ENCODE results near the gene SPRN.

DNA sequence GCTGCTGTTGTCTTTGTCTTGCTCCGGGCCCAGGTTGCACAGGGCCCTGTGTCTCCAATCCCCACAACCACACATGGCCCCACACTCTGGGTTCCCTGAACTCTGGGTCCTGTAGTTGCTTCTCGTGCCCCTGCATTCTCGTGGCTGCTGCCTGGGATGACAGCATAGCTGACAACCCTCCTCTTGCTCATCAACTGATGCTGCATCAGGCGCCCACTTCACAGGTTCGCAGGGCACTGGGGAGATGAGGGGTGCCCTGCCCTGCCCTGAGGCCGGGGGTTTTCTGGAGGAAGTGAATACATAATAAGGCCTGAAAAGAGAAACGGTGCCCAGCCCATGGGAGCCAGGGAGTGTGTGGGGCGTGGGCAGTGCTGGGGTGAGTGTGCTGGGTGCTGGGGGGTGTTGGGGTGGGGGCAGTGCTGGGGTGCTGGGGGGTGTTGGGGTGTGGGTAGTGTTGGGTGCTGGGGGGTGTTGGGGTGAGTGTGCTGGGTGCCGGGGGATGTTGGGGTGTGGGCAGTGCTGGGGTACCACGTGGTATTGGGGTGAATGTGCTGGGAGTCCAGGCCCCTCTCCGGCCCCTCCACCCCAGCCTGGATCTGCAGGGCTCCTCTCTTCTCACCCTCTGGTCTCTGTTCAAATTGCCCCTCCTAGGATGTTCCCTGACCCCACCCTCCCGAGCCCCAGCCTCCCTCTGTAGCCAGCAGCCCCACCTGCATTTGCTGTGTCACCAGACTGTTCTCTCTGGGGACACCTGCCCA lies 32.5 kb downstream of the SPRN start:
- no peak for TF ChIP-seq EZH2 (IDR thresholded peaks at IDR 0.05; ENCODE audit: low read length, missing control alignments)
- no peak for TF ChIP-seq CTCF (conservative IDR thresholded peaks at IDR 0.05 in 1 of 2, IDR thresholded peaks at IDR 0.05 in 1 of 2; ENCODE audit: low read depth in 1 of 2, low read length in 2 of 2)
